ENCODE measurements around the gene MCM9. TPM values are rescaled to one million over a fixed set of nuclear protein-coding genes. Genes with fewer than 3 reads are reported as not detected.

The MCM9 gene
- total RNA-seq, 1 donor from 2014 or later: 20.4 TPM

- no peak for DNase-seq (ENCODE audit: low read depth, low spot score)
- no peak overlapping the region for H3K27ac Mint-ChIP-seq (ENCODE audit: unreplicated experiment)
These were observed 108.9 kb downstream of the MCM9 start for GRCh38 chr6:118826096-118826495.

GRCh38 chr6:118825661-118826060 is 109.3 kb downstream of the MCM9 start:
- no peak for TF ChIP-seq CTCF (conservative IDR thresholded peaks at IDR 0.05)
- Mint-ChIP-seq H3K36me3 (ENCODE audit: low read depth) (peaks cover 30% of the 10 kb centered on the region), H3K4me3 (no peak overlapping the region), H3K9me3 (no peaks in the 10 kb centered on the region), H3K27me3 (ENCODE audit: low read depth) (no peaks in the 10 kb centered on the region), H3K27ac (ENCODE audit: unreplicated experiment) (no peak overlapping the region), H3K4me1 (no peaks in the 10 kb centered on the region)
- no peak for DNase-seq (ENCODE audit: low read depth, low spot score)

More at GRCh38 chr6:118826096-118826495, 108.9 kb downstream of the MCM9 start:
- no peak for TF ChIP-seq CTCF (conservative IDR thresholded peaks at IDR 0.05)
- Mint-ChIP-seq H3K9me3 (no peaks in the 10 kb centered on the region), H3K4me3 (no peak overlapping the region), H3K36me3 (ENCODE audit: low read depth) (peaks cover 26% of the 10 kb centered on the region), H3K27me3 (ENCODE audit: low read depth) (no peaks in the 10 kb centered on the region), H3K4me1 (no peaks in the 10 kb centered on the region)

- peaks cover 31% of the 10 kb centered on the region for H3K36me3 Mint-ChIP-seq (ENCODE audit: low read depth)
- peaks cover 12% of the 10 kb centered on the region for H3K9me3 Mint-ChIP-seq
- H3K27me3 Mint-ChIP-seq (ENCODE audit: low read depth): no peaks in the 10 kb centered on the region
- DNase-seq (ENCODE audit: low read depth, low spot score): no peak
- H3K4me1 Mint-ChIP-seq: no peaks in the 10 kb centered on the region
- no peak overlapping the region for H3K27ac Mint-ChIP-seq (ENCODE audit: unreplicated experiment)
- H3K4me3 Mint-ChIP-seq: no peak overlapping the region
- TF ChIP-seq CTCF (conservative IDR thresholded peaks at IDR 0.05): no peak
These were observed 119.5 kb downstream of the MCM9 start for GRCh38 chr6:118815495-118815894.

GRCh38 chr6:118813775-118814174 is 121.2 kb downstream of the MCM9 start:
- Mint-ChIP-seq H3K4me3 (no peak overlapping the region), H3K27ac (ENCODE audit: unreplicated experiment) (no peak overlapping the region), H3K4me1 (no peaks in the 10 kb centered on the region), H3K9me3 (no peaks in the 10 kb centered on the region), H3K36me3 (ENCODE audit: low read depth) (peaks cover 15% of the 10 kb centered on the region), H3K27me3 (ENCODE audit: low read depth) (no peaks in the 10 kb centered on the region)
- no peak for DNase-seq (ENCODE audit: low read depth, low spot score)
- no peak for TF ChIP-seq CTCF (conservative IDR thresholded peaks at IDR 0.05)

- no peaks in the 10 kb centered on the region for H3K27me3 Mint-ChIP-seq (ENCODE audit: low read depth)
- H3K9me3 Mint-ChIP-seq: no peaks in the 10 kb centered on the region
- H3K4me3 Mint-ChIP-seq: no peak overlapping the region
- no peak for DNase-seq (ENCODE audit: low read depth, low spot score)
- no peak overlapping the region for H3K27ac Mint-ChIP-seq (ENCODE audit: unreplicated experiment)
- peaks cover 14% of the 10 kb centered on the region for H3K36me3 Mint-ChIP-seq (ENCODE audit: low read depth)
- TF ChIP-seq CTCF (conservative IDR thresholded peaks at IDR 0.05): no peak
- H3K4me1 Mint-ChIP-seq: peaks cover 6% of the 10 kb centered on the region
These were observed 122.0 kb downstream of the MCM9 start for GRCh38 chr6:118812970-118813369.
